GM23338 (cell line): ENCODE results near the gene PAEP. TPM values are rescaled to one million over a fixed set of nuclear protein-coding genes. Genes with fewer than 3 reads are reported as not detected.

ENCODE experiments used
- ATAC-seq: fragments of 200-7000 bp; cut with Tn5 transposase; 3 replicates; pipeline ENCODE4 v1.9.1; 2020
- DNase-seq: peaks from one replicate; pipeline ENCODE4 v3.0.0-alpha.2; 2015; ENCODE audit warnings: low spot score
- H2AFZ ChIP-seq: fragments of 200-600 bp; sonication (generic); 2 replicates; pipeline ENCODE4 v1.8.0; 2016; ENCODE audit warnings: antibody characterized with exemption, mild to moderate bottlenecking, moderate library complexity
- H3F3A ChIP-seq: fragments of 200-600 bp; sonication (generic); replicated peaks from 2 replicates; pipeline ENCODE4 v1.8.0; 2017; ENCODE audit warnings: antibody characterized with exemption, mixed run types, low read depth
- H3K27ac ChIP-seq: fragments of 200-600 bp; sonication (generic); 2 replicates; pipeline ENCODE4 v1.6.1; 2016; ENCODE audit warnings: low read depth
- H3K27me3 ChIP-seq: fragments of 200-600 bp; sonication (generic); 2 replicates; pipeline ENCODE4 v1.8.0; 2016; ENCODE audit warnings: mild to moderate bottlenecking, mixed run types, moderate library complexity; ENCODE audit not compliant: insufficient read depth
- H3K36me3 ChIP-seq: fragments of 200-600 bp; sonication (generic); 2 replicates; pipeline ENCODE4 v1.8.0; 2016; ENCODE audit warnings: mild to moderate bottlenecking; ENCODE audit not compliant: insufficient read depth
- H3K4me1 ChIP-seq: fragments of 200-600 bp; sonication (generic); 2 replicates; pipeline ENCODE4 v1.8.0; 2016; ENCODE audit warnings: mild to moderate bottlenecking, moderate library complexity; ENCODE audit not compliant: insufficient read depth
- H3K4me2 ChIP-seq: fragments of 200-600 bp; sonication (generic); 2 replicates; pipeline ENCODE4 v1.7.1; 2017; ENCODE audit warnings: mixed run types
- H3K4me3 ChIP-seq: fragments of 200-600 bp; sonication (generic); 2 replicates; pipeline ENCODE4 v1.6.1; 2016; ENCODE audit warnings: mixed run types
- H3K79me2 ChIP-seq: fragments of 200-600 bp; sonication (generic); replicated peaks from 2 replicates; pipeline ENCODE4 v1.8.0; 2017; ENCODE audit warnings: mild to moderate bottlenecking; ENCODE audit not compliant: insufficient read depth
- H3K9me2 ChIP-seq: fragments of 200-600 bp; sonication (generic); 2 replicates; pipeline ENCODE4 v1.8.0; 2017; ENCODE audit not compliant: insufficient read depth
- H4K20me1 ChIP-seq: fragments of 200-600 bp; sonication (generic); replicated peaks from 2 replicates; pipeline ENCODE4 v1.8.0; 2017; ENCODE audit warnings: mild to moderate bottlenecking; ENCODE audit not compliant: insufficient read depth
- H3K27ac Mint-ChIP-seq: 2 replicates; pipeline ENCODE4 v1.8.0; 2020; ENCODE audit warnings: inconsistent platforms, mild to moderate bottlenecking, moderate library complexity, mixed read lengths
- H3K27me3 Mint-ChIP-seq: 3 replicates; pipeline ENCODE4 v1.8.0; 2022; ENCODE audit warnings: low read depth, mild to moderate bottlenecking, moderate library complexity, mixed read lengths, inconsistent platforms; ENCODE audit not compliant: insufficient read depth, poor library complexity
- H3K36me3 Mint-ChIP-seq: 3 replicates; pipeline ENCODE4 v1.8.0; 2021; ENCODE audit warnings: low read depth, mild to moderate bottlenecking, inconsistent platforms, moderate library complexity, mixed read lengths
- H3K4me1 Mint-ChIP-seq: 3 replicates; pipeline ENCODE4 v1.8.0; 2020; ENCODE audit warnings: mild to moderate bottlenecking, inconsistent platforms, mixed read lengths
- H3K4me3 Mint-ChIP-seq: 3 replicates; pipeline ENCODE4 v1.8.0; 2021; ENCODE audit warnings: moderate library complexity, mild to moderate bottlenecking, inconsistent platforms, mixed read lengths
- H3K9me3 Mint-ChIP-seq: 3 replicates; pipeline ENCODE4 v1.8.0; 2020; ENCODE audit warnings: moderate library complexity, mild to moderate bottlenecking, inconsistent platforms, mixed read lengths
- EZH2phosphoT487 ChIP-seq: fragments of 200-600 bp; sonication (generic); IDR thresholded peaks from one replicate; pipeline ENCODE4 v1.8.1; 2018; ENCODE audit warnings: antibody characterized with exemption; ENCODE audit not compliant: unreplicated experiment
- ZNF114 ChIP-seq: fragments of 250-450 bp; sonication (Bioruptor Pico); IDR thresholded peaks from 2 replicates; pipeline ENCODE4 v1.5.0; 2020; ENCODE audit warnings: mild to moderate bottlenecking, moderate library complexity
- polyA plus RNA-seq: library from polyadenylated mRNA; unstranded; fragments of >200 nt; fragmentation: Nextera tagmentation; extraction: Ambion mirVana; gene quantifications from 2 replicates; pipeline ENCODE4 v1.2.1, GENCODE V29; 2016
- total RNA-seq: library from RNA; depleted of rRNA; stranded (reverse); fragments of >200 nt; shearing (Covaris generic); gene quantifications from 2 replicates; pipeline ENCODE4 v1.2.3, GENCODE V29; 2014
- TF ChIP-seq, protein P1 (sequence below): fragments of 250-450 bp; sonication (Bioruptor Pico); IDR thresholded peaks from 2 replicates; pipeline ENCODE4 v1.5.0; 2020; ENCODE audit warnings: mild to moderate bottlenecking, moderate library complexity
- TF ChIP-seq, protein P2 (sequence below), 2 experiments: fragments of 200-600 bp in 1 of 2; sonication (generic) in 1 of 2; conservative IDR thresholded peaks; 2 replicates each; pipeline versions ENCODE4 v1.5.1 to v1.6.1; 2016 to 2017; ENCODE audit warnings: antibody characterized with exemption in 2 of 2, low read depth in 2 of 2, mild to moderate bottlenecking in 2 of 2, moderate library complexity in 1 of 2
- TF ChIP-seq, protein P3 (sequence below): IDR thresholded peaks from one replicate; pipeline ENCODE4 v1.6.1; 2018; ENCODE audit warnings: antibody characterized with exemption; ENCODE audit not compliant: unreplicated experiment
- TF ChIP-seq, protein P4 (sequence below): IDR thresholded peaks from 2 replicates; pipeline ENCODE4 v1.6.1; 2016; ENCODE audit warnings: antibody characterized with exemption

Gene PAEP
- total and polyA plus RNA-seq, 2 experiments from 2014 or later, result not detected

DNA sequence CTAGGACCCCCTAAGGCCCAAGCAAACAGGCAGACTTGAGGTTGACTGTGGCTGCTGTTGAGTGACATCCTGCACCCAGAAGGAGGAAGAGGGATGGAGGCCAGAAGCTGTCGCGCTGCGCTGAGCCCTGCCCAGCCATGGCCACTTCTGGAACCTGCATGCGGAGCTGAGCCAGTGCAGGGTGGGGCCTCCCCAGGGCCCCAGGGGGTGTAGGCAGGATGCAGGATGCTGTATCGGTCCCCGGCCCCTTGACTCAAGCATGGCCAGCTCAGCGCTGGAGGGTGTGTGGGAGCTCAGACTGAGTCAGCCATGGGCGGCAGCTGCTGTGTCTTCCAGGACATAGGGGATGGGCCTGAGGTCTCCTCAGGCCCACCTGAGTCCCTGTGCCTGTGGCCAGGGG lies 50.9 kb downstream of the PAEP start (continued):
- TF ChIP-seq, protein P1, sequence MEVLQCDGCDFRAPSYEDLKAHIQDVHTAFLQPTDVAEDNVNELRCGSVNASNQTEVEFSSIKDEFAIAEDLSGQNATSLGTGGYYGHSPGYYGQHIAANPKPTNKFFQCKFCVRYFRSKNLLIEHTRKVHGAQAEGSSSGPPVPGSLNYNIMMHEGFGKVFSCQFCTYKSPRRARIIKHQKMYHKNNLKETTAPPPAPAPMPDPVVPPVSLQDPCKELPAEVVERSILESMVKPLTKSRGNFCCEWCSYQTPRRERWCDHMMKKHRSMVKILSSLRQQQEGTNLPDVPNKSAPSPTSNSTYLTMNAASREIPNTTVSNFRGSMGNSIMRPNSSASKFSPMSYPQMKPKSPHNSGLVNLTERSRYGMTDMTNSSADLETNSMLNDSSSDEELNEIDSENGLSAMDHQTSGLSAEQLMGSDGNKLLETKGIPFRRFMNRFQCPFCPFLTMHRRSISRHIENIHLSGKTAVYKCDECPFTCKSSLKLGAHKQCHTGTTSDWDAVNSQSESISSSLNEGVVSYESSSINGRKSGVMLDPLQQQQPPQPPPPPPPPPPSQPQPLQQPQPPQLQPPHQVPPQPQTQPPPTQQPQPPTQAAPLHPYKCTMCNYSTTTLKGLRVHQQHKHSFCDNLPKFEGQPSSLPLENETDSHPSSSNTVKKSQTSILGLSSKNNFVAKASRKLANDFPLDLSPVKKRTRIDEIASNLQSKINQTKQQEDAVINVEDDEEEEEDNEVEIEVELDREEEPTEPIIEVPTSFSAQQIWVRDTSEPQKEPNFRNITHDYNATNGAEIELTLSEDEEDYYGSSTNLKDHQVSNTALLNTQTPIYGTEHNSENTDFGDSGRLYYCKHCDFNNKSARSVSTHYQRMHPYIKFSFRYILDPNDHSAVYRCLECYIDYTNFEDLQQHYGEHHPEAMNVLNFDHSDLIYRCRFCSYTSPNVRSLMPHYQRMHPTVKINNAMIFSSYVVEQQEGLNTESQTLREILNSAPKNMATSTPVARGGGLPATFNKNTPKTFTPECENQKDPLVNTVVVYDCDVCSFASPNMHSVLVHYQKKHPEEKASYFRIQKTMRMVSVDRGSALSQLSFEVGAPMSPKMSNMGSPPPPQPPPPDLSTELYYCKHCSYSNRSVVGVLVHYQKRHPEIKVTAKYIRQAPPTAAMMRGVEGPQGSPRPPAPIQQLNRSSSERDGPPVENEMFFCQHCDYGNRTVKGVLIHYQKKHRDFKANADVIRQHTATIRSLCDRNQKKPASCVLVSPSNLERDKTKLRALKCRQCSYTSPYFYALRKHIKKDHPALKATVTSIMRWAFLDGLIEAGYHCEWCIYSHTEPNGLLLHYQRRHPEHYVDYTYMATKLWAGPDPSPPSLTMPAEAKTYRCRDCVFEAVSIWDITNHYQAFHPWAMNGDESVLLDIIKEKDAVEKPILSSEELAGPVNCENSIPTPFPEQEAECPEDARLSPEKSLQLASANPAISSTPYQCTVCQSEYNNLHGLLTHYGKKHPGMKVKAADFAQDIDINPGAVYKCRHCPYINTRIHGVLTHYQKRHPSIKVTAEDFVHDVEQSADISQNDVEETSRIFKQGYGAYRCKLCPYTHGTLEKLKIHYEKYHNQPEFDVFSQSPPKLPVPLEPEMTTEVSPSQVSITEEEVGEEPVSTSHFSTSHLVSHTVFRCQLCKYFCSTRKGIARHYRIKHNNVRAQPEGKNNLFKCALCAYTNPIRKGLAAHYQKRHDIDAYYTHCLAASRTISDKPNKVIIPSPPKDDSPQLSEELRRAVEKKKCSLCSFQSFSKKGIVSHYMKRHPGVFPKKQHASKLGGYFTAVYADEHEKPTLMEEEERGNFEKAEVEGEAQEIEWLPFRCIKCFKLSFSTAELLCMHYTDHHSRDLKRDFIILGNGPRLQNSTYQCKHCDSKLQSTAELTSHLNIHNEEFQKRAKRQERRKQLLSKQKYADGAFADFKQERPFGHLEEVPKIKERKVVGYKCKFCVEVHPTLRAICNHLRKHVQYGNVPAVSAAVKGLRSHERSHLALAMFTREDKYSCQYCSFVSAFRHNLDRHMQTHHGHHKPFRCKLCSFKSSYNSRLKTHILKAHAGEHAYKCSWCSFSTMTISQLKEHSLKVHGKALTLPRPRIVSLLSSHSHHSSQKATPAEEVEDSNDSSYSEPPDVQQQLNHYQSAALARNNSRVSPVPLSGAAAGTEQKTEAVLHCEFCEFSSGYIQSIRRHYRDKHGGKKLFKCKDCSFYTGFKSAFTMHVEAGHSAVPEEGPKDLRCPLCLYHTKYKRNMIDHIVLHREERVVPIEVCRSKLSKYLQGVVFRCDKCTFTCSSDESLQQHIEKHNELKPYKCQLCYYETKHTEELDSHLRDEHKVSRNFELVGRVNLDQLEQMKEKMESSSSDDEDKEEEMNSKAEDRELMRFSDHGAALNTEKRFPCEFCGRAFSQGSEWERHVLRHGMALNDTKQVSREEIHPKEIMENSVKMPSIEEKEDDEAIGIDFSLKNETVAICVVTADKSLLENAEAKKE (CRISPR knock-in tag), result no peak
- TF ChIP-seq, protein P2, sequence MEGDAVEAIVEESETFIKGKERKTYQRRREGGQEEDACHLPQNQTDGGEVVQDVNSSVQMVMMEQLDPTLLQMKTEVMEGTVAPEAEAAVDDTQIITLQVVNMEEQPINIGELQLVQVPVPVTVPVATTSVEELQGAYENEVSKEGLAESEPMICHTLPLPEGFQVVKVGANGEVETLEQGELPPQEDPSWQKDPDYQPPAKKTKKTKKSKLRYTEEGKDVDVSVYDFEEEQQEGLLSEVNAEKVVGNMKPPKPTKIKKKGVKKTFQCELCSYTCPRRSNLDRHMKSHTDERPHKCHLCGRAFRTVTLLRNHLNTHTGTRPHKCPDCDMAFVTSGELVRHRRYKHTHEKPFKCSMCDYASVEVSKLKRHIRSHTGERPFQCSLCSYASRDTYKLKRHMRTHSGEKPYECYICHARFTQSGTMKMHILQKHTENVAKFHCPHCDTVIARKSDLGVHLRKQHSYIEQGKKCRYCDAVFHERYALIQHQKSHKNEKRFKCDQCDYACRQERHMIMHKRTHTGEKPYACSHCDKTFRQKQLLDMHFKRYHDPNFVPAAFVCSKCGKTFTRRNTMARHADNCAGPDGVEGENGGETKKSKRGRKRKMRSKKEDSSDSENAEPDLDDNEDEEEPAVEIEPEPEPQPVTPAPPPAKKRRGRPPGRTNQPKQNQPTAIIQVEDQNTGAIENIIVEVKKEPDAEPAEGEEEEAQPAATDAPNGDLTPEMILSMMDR (conservative IDR thresholded peaks at IDR 0.05; ENCODE audit: low read depth in 2 of 2), result no peak

DNA sequence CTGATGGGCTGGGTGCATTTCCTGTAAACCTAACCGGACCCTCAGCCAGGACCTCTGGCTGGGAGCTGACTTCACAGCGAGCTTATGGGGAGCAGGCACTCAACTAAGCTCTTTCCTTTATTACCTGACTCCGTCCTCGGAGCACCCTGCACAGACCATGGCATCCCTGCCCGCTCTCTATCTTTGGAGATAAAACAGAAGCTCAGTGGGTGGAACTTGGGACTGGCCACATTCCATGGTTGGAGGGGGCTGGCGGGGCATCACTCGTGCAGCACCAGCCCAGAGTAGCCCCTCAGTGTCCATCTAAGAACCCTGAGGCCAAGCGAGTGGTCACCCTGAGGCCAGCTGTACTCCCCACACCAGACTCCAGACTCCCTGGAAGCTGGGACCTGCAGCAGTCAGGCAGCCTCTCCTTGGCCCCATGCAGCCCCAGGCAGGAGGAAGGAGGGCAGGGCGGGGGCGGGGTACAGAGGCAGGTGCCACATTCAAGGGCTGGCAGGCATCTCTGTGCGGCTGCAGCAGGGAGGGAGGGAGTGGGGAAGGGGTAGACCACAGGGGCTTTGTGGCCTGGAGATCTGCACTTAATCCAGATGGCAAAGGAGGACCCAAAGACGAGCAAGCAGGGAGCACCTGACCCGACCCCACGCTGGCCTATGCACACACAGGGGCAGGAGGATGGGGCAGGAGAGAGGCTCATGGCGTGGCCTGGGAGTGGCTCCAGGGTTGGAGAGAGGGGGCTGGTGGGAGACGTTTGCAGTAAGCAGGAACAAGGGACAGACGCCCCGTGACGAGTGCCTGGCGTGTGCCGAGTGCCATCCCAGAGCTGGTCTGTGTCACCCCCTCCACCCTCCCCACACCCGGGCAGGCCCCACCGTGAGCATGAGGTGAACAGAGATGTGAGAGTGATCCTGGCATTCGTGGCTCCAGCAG lies 51.7 kb downstream of the PAEP start:
- Mint-ChIP-seq H3K27ac (no peak overlapping the region), H3K36me3 (peaks cover 17% of the 10 kb centered on the region), H3K4me1 (no peaks in the 10 kb centered on the region), H3K4me3 (no peak overlapping the region), H3K27me3 (peaks cover 4% of the 10 kb centered on the region), H3K9me3 (peaks cover 27% of the 10 kb centered on the region)
- no peaks in the 10 kb centered on the region for H3K9me2 ChIP-seq
- H3K36me3 ChIP-seq, result no peaks in the 10 kb centered on the region
- H3K27ac ChIP-seq, result no peak overlapping the region
- ATAC-seq (no peak), DNase-seq (no peak)
- no peaks in the 10 kb centered on the region for H4K20me1 ChIP-seq
- H3K27me3 ChIP-seq, result no peaks in the 10 kb centered on the region
- H2AFZ ChIP-seq, result no peak overlapping the region
- no peaks in the 10 kb centered on the region for H3F3A ChIP-seq
- no peaks in the 10 kb centered on the region for H3K4me1 ChIP-seq
- no peak overlapping the region for H3K4me2 ChIP-seq
- no peaks in the 10 kb centered on the region for H3K79me2 ChIP-seq
- H3K4me3 ChIP-seq, result no peak overlapping the region
- TF ChIP-seq, protein P3, sequence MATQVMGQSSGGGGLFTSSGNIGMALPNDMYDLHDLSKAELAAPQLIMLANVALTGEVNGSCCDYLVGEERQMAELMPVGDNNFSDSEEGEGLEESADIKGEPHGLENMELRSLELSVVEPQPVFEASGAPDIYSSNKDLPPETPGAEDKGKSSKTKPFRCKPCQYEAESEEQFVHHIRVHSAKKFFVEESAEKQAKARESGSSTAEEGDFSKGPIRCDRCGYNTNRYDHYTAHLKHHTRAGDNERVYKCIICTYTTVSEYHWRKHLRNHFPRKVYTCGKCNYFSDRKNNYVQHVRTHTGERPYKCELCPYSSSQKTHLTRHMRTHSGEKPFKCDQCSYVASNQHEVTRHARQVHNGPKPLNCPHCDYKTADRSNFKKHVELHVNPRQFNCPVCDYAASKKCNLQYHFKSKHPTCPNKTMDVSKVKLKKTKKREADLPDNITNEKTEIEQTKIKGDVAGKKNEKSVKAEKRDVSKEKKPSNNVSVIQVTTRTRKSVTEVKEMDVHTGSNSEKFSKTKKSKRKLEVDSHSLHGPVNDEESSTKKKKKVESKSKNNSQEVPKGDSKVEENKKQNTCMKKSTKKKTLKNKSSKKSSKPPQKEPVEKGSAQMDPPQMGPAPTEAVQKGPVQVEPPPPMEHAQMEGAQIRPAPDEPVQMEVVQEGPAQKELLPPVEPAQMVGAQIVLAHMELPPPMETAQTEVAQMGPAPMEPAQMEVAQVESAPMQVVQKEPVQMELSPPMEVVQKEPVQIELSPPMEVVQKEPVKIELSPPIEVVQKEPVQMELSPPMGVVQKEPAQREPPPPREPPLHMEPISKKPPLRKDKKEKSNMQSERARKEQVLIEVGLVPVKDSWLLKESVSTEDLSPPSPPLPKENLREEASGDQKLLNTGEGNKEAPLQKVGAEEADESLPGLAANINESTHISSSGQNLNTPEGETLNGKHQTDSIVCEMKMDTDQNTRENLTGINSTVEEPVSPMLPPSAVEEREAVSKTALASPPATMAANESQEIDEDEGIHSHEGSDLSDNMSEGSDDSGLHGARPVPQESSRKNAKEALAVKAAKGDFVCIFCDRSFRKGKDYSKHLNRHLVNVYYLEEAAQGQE, result no peak
- TF ChIP-seq, protein P4, sequence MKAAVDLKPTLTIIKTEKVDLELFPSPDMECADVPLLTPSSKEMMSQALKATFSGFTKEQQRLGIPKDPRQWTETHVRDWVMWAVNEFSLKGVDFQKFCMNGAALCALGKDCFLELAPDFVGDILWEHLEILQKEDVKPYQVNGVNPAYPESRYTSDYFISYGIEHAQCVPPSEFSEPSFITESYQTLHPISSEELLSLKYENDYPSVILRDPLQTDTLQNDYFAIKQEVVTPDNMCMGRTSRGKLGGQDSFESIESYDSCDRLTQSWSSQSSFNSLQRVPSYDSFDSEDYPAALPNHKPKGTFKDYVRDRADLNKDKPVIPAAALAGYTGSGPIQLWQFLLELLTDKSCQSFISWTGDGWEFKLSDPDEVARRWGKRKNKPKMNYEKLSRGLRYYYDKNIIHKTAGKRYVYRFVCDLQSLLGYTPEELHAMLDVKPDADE, result no peak
- TF ChIP-seq ZNF114 (no peak), EZH2phosphoT487 (no peak)
